Measurements from ENCODE around the gene GNAI3. TPM values are rescaled to one million over a fixed set of nuclear protein-coding genes. Genes with fewer than 3 reads are reported as not detected.

GNAI3 gene
- total RNA-seq, 2 donors from 2014 or later = 5.4 to 9.3 TPM

- Histone ChIP-seq H3K9me3 (no peaks in the 10 kb centered on the region), H3K4me3 (no peak overlapping the region), H3K27ac (no peak overlapping the region), H3K27me3 (replicated peaks; ENCODE audit: insufficient read depth) (no peaks in the 10 kb centered on the region), H3K4me1 (ENCODE audit: control insufficient read depth in 1 of 2, low read depth in 2 of 2) (peaks cover 9 to 12% of the 10 kb centered on the region in 2 donors), H3K36me3 (no peaks in the 10 kb centered on the region)
- ATAC-seq (ENCODE audit: insufficient number of reproducible peaks, low FRiP score, low read depth) (no peak), DNase-seq (ENCODE audit: low spot score) (no peak)
- TF ChIP-seq CTCF (IDR thresholded peaks at IDR 0.05) = no peak
Observed at GRCh38 chr1:109543283-109543987, 5.0 kb upstream of the GNAI3 start.

GRCh38 chr1:109543988-109544735, 4.3 kb upstream of the GNAI3 start:
- H3K9me3 ChIP-seq = no peaks in the 10 kb centered on the region
- ATAC-seq (ENCODE audit: insufficient number of reproducible peaks, low FRiP score, low read depth) = no peak
- no peak for TF ChIP-seq CTCF (IDR thresholded peaks at IDR 0.05)

GRCh38 chr1:109546311-109547109, 1.9 kb upstream of the GNAI3 start:
- peak overlapping the region; percentile 99 for H3K4me3 ChIP-seq
- no peaks in the 10 kb centered on the region for H3K36me3 ChIP-seq
- H3K9me3 ChIP-seq = no peaks in the 10 kb centered on the region
- H3K27ac ChIP-seq = peak overlapping the region; percentile 78 to 95
- H3K4me1 ChIP-seq (ENCODE audit: control insufficient read depth in 1 of 2, low read depth in 2 of 2) = peaks cover 20 to 36% of the 10 kb centered on the region in 2 donors
- TF ChIP-seq CTCF (IDR thresholded peaks at IDR 0.05) = peak; percentile 83
- DNase-seq (ENCODE audit: low spot score) (peak; percentile 86), ATAC-seq (ENCODE audit: insufficient number of reproducible peaks, low FRiP score, low read depth) (peak; percentile 49)
- H3K27me3 ChIP-seq (replicated peaks; ENCODE audit: insufficient read depth) = no peaks in the 10 kb centered on the region

More at GRCh38 chr1:109543988-109544735, 4.3 kb upstream of the GNAI3 start:
- no peak for DNase-seq (ENCODE audit: low spot score)
- Histone ChIP-seq H3K36me3 (no peaks in the 10 kb centered on the region), H3K4me3 (no peak overlapping the region), H3K27ac (no peak overlapping the region), H3K4me1 (ENCODE audit: control insufficient read depth in 1 of 2, low read depth in 2 of 2) (peaks cover 9 to 14% of the 10 kb centered on the region in 2 donors), H3K27me3 (replicated peaks; ENCODE audit: insufficient read depth) (no peaks in the 10 kb centered on the region)

- no peak for DNase-seq (ENCODE audit: low spot score)
- no peaks in the 10 kb centered on the region for H3K27me3 ChIP-seq (replicated peaks; ENCODE audit: insufficient read depth)
- peak overlapping the region; percentile 99 for H3K4me3 ChIP-seq
- no peak for TF ChIP-seq CTCF (IDR thresholded peaks at IDR 0.05)
- H3K27ac ChIP-seq = peak overlapping the region; percentile 95
- no peaks in the 10 kb centered on the region for H3K36me3 ChIP-seq
- H3K4me1 ChIP-seq (ENCODE audit: control insufficient read depth in 1 of 2, low read depth in 2 of 2) = peaks cover 20 to 46% of the 10 kb centered on the region in 2 donors
- no peak for ATAC-seq (ENCODE audit: insufficient number of reproducible peaks, low FRiP score, low read depth)
- no peaks in the 10 kb centered on the region for H3K9me3 ChIP-seq
Observed at GRCh38 chr1:109547463-109548320, 723 bp upstream of the GNAI3 start.
